ENCODE data around the gene HCFC2.

DNA sequence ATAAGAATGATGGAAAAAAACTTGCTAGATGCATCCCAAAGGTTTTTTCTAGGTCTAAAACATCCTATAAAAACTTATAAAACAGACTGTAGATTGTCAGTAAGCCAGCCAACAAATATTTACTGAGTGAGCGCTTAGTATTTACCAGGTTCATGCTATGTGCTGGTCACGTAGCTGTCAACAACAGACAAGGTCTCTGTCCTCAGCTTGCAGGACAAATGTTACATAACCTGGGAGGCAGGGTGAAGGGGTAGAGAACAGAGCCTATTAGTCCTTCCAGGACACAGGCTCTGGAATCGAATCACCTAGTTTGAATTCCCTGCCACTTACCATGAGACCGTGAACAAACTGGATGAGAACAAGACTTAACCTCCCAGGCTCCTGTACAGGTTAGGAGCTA, 67.3 kb downstream of the HCFC2 start:
- TF ChIP-seq, protein P1, sequence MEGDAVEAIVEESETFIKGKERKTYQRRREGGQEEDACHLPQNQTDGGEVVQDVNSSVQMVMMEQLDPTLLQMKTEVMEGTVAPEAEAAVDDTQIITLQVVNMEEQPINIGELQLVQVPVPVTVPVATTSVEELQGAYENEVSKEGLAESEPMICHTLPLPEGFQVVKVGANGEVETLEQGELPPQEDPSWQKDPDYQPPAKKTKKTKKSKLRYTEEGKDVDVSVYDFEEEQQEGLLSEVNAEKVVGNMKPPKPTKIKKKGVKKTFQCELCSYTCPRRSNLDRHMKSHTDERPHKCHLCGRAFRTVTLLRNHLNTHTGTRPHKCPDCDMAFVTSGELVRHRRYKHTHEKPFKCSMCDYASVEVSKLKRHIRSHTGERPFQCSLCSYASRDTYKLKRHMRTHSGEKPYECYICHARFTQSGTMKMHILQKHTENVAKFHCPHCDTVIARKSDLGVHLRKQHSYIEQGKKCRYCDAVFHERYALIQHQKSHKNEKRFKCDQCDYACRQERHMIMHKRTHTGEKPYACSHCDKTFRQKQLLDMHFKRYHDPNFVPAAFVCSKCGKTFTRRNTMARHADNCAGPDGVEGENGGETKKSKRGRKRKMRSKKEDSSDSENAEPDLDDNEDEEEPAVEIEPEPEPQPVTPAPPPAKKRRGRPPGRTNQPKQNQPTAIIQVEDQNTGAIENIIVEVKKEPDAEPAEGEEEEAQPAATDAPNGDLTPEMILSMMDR (IDR thresholded peaks at IDR 0.05), result no peak
- TF ChIP-seq POLR2A (IDR thresholded peaks at IDR 0.05), result no peak
- TF ChIP-seq POLR2AphosphoS5 (IDR thresholded peaks at IDR 0.05), result no peak
- TF ChIP-seq EP300 (IDR thresholded peaks at IDR 0.05; ENCODE audit: low read depth), result no peak
